CD1c-positive myeloid dendritic cell (primary cell): Measurements from ENCODE around the gene SIK3.
"Not testable (repeated sequence)": the region's sequence is repeated elsewhere in the genome, so short reads cannot be mapped to it uniquely, and the experiment has no call there.

Experiments used
- DNase-seq: peaks from one replicate; pipeline ENCODE4 v3.0.0-alpha.2; 2016; ENCODE audit errors: extremely low spot score

SIK3 gene

GRCh38 chr11:117098269-117099232 lies at the start of gene SIK3:
TSS of gene SIK3 (minus strand) at chr11:117098428. CDS start at chr11:117098415, 13 bp downstream.
- DNase-seq: peak; percentile 98

GRCh38 chr11:117146521-117146920 lies 48.3 kb upstream of the SIK3 start:
- DNase-seq: no peak

- DNase-seq: peak; percentile 35
Measured at GRCh38 chr11:117145393-117145761, 47.1 kb upstream of the SIK3 start.

GRCh38 chr11:117144477-117145392 lies 46.5 kb upstream of the SIK3 start:
- DNase-seq: peak; percentile 86

GRCh38 chr11:117143871-117144476 lies 45.7 kb upstream of the SIK3 start, which contains the start of gene PAFAH1B2:
TSS of gene PAFAH1B2 (plus strand) at chr11:117144287. CDS start at chr11:117152448, 8,161 bp downstream.
- DNase-seq: peak; percentile 96

GRCh38 chr11:117143390-117143789 lies 45.2 kb upstream of the SIK3 start:
- DNase-seq: peak; percentile 45

GRCh38 chr11:117137223-117138086 lies 39.2 kb upstream of the SIK3 start:
- not testable (repeated sequence) for DNase-seq

- DNase-seq: not testable (repeated sequence)
Measured at GRCh38 chr11:117134979-117135378, 36.8 kb upstream of the SIK3 start.

GRCh38 chr11:117134431-117134830 lies 36.2 kb upstream of the SIK3 start:
- no peak for DNase-seq

GRCh38 chr11:117130879-117131278 lies 32.7 kb upstream of the SIK3 start:
- DNase-seq: no peak

GRCh38 chr11:117130396-117130795 lies 32.2 kb upstream of the SIK3 start:
- not testable (repeated sequence) for DNase-seq

GRCh38 chr11:117128289-117128688 lies 30.1 kb upstream of the SIK3 start:
- no peak for DNase-seq

- DNase-seq: no peak
Measured at GRCh38 chr11:117127171-117127901, 29.1 kb upstream of the SIK3 start.

- no peak for DNase-seq
Measured at GRCh38 chr11:117126223-117126965, 28.2 kb upstream of the SIK3 start.

- no peak for DNase-seq
Measured at GRCh38 chr11:117122556-117122955, 24.3 kb upstream of the SIK3 start.

- DNase-seq: no peak
Measured at GRCh38 chr11:117121176-117121575, 22.9 kb upstream of the SIK3 start.

- DNase-seq: no peak
Measured at GRCh38 chr11:117117681-117118080, 19.5 kb upstream of the SIK3 start.

- DNase-seq: not testable (repeated sequence)
Measured at GRCh38 chr11:117112939-117113338, 14.7 kb upstream of the SIK3 start.

GRCh38 chr11:117112497-117112896 lies 14.3 kb upstream of the SIK3 start:
- not testable (repeated sequence) for DNase-seq
